PC-3 (cell line): ENCODE measurements around the gene FSD1L. TPM values are rescaled to one million over a fixed set of nuclear protein-coding genes. Genes with fewer than 3 reads are reported as not detected.

Experiments used
- ATAC-seq: fragments of 200-7000 bp; cut with Tn5 transposase; 2 replicates; pipeline ENCODE4 v1.9.1; 2020; ENCODE audit warnings: mild to moderate bottlenecking, moderate library complexity
- BruUV-seq: library from RNA; stranded (reverse); fragments of 400-500 nt; replicated peaks from 2 replicates; lab custom pipeline; 2021; lab: Mats Ljungman, UMichigan
- CTCF ChIA-PET: fragments of 300-600 bp; sonication (Branson Sonifier 250); formaldehyde crosslinking; loops from one replicate; lab custom pipeline; 2022; ENCODE audit warnings: antibody characterized with exemption; lab: Charles Lee
- POLR2A ChIA-PET: fragments of 300-600 bp; sonication (Branson Sonifier 250); formaldehyde crosslinking; loops from one replicate; lab custom pipeline; 2022; ENCODE audit warnings: antibody characterized with exemption; ENCODE audit not compliant: unreplicated experiment; lab: Charles Lee
- DNase-seq: peaks from one replicate; pipeline ENCODE4 v3.0.0-alpha.2; 2015
- H2AFZ ChIP-seq: fragments of 300-600 bp; sonication (generic); 2 replicates; pipeline ENCODE4 v1.6.0; 2016; ENCODE audit warnings: antibody characterized with exemption, low read length
- H3F3A ChIP-seq: fragments of 300-600 bp; sonication (generic); one replicate; pipeline ENCODE4 v1.6.0; 2017; ENCODE audit warnings: antibody characterized with exemption, low read length, control low read depth, mild to moderate bottlenecking; ENCODE audit not compliant: unreplicated experiment
- H3K27ac ChIP-seq: fragments of 300-600 bp; sonication (generic); 2 replicates; pipeline ENCODE4 v1.5.1; 2016; ENCODE audit warnings: mild to moderate bottlenecking, low read length
- H3K27me3 ChIP-seq: fragments of 300-600 bp; sonication (generic); 2 replicates; pipeline ENCODE4 v1.6.1; 2016; ENCODE audit warnings: low read length, mixed read lengths
- H3K36me3 ChIP-seq: fragments of 300-600 bp; sonication (generic); 2 replicates; pipeline ENCODE4 v1.6.1; 2016; ENCODE audit warnings: low read depth, mixed run types, low read length, mixed read lengths
- H3K4me1 ChIP-seq: fragments of 300-600 bp; sonication (generic); 2 replicates; pipeline ENCODE4 v1.5.1; 2016; ENCODE audit warnings: low read length; ENCODE audit not compliant: insufficient read depth
- H3K4me2 ChIP-seq: fragments of 300-600 bp; sonication (generic); 2 replicates; pipeline ENCODE4 v1.6.0; 2016; ENCODE audit warnings: low read length
- H3K4me3 ChIP-seq: fragments of 300-600 bp; sonication (generic); 2 replicates; pipeline ENCODE4 v1.5.1; 2016; ENCODE audit warnings: mild to moderate bottlenecking, low read length, mixed read lengths
- H3K79me2 ChIP-seq: fragments of 300-600 bp; sonication (generic); 2 replicates; pipeline ENCODE4 v1.6.1; 2017; ENCODE audit warnings: low read length, mixed read lengths
- H3K9ac ChIP-seq: fragments of 300-600 bp; sonication (generic); 2 replicates; pipeline ENCODE4 v1.6.0; 2016; ENCODE audit warnings: mild to moderate bottlenecking, low read length
- H3K9me2 ChIP-seq: fragments of 300-600 bp; sonication (generic); replicated peaks from 2 replicates; pipeline ENCODE4 v1.6.1; 2016; ENCODE audit warnings: mixed run types, low read length, mixed read lengths
- H3K9me3 ChIP-seq: fragments of 300-600 bp; sonication (generic); 2 replicates; pipeline ENCODE4 v1.6.1; 2016; ENCODE audit warnings: low read length, mixed read lengths
- H4K20me1 ChIP-seq: fragments of 300-600 bp; sonication (generic); 2 replicates; pipeline ENCODE4 v1.6.1; 2016; ENCODE audit warnings: low read length, mixed read lengths
- EZH2 ChIP-seq: fragments of 300-600 bp; sonication (generic); IDR thresholded peaks from one replicate; pipeline ENCODE4 v1.6.1; 2017; ENCODE audit warnings: antibody characterized with exemption, mild to moderate bottlenecking, low read length; ENCODE audit not compliant: unreplicated experiment
- EZH2phosphoT487 ChIP-seq: fragments of 300-600 bp; sonication (generic); IDR thresholded peaks from 2 replicates; pipeline ENCODE4 v1.6.1; 2018; ENCODE audit warnings: mild to moderate bottlenecking, antibody characterized with exemption, low read length, borderline replicate concordance
- intact Hi-C: fragments of 100-400 bp; cut with micrococcal nuclease; formaldehyde crosslinking; loops from 2 replicates; pipeline ENCODE4 v1.9.0; 2023
- total RNA-seq: library from RNA; depleted of rRNA; stranded (reverse); fragments of >200 nt; gene quantifications from 2 replicates; pipeline ENCODE4 v1.2.3, GENCODE V29; 2014
- TF ChIP-seq, protein P1 (sequence below): fragments of 300-600 bp; sonication (generic); conservative IDR thresholded peaks from 2 replicates; pipeline ENCODE4 v1.5.1; 2017; ENCODE audit warnings: antibody characterized with exemption, low read depth, mild to moderate bottlenecking, low read length

FSD1L gene
- total RNA-seq, 1 experiment from 2014 or later, result 1.7 TPM

DNA sequence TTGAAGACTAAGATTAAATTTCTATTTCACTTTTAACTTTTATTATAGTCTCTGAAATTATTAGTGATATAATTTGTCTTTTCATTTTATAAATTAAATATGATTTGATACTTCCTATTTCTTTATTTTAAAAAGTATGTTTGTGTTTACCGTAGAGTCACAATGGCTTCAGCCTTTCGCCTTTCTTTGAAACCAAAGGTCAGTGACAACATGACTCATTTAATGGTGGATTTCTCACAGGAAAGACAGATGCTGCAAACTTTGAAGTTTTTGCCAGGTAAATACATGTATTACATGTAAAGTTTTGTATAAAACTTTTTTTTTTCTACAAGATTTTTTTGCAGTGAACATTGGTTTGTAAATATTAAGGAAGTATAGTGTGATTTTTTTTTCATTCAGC is 36.4 kb downstream of the FSD1L start:
- no peak overlapping the region for H3K4me3 ChIP-seq
- H3K4me1 ChIP-seq, result no peaks in the 10 kb centered on the region
- intact Hi-C loops, result no loop called here
- no peaks in the 10 kb centered on the region for H3K79me2 ChIP-seq
- H3K4me2 ChIP-seq, result no peak overlapping the region
- BruUV-seq, result no TSS peak
- no peaks in the 10 kb centered on the region for H3K36me3 ChIP-seq
- TF ChIP-seq, protein P1, sequence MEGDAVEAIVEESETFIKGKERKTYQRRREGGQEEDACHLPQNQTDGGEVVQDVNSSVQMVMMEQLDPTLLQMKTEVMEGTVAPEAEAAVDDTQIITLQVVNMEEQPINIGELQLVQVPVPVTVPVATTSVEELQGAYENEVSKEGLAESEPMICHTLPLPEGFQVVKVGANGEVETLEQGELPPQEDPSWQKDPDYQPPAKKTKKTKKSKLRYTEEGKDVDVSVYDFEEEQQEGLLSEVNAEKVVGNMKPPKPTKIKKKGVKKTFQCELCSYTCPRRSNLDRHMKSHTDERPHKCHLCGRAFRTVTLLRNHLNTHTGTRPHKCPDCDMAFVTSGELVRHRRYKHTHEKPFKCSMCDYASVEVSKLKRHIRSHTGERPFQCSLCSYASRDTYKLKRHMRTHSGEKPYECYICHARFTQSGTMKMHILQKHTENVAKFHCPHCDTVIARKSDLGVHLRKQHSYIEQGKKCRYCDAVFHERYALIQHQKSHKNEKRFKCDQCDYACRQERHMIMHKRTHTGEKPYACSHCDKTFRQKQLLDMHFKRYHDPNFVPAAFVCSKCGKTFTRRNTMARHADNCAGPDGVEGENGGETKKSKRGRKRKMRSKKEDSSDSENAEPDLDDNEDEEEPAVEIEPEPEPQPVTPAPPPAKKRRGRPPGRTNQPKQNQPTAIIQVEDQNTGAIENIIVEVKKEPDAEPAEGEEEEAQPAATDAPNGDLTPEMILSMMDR, result no peak
- no peak for TF ChIP-seq EZH2
- H3K27ac ChIP-seq, result no peak overlapping the region
- DNase-seq (no peak), ATAC-seq (no peak)
- no peaks in the 10 kb centered on the region for H3K9me3 ChIP-seq
- H3F3A ChIP-seq, result no peaks in the 10 kb centered on the region
- H4K20me1 ChIP-seq, result no peaks in the 10 kb centered on the region
- H3K27me3 ChIP-seq, result no peaks in the 10 kb centered on the region
- ChIA-PET CTCF (no interaction called here), POLR2A (no interaction called here)
- H3K9ac ChIP-seq, result no peak overlapping the region
- H2AFZ ChIP-seq, result no peak overlapping the region
- no peaks in the 10 kb centered on the region for H3K9me2 ChIP-seq

DNA sequence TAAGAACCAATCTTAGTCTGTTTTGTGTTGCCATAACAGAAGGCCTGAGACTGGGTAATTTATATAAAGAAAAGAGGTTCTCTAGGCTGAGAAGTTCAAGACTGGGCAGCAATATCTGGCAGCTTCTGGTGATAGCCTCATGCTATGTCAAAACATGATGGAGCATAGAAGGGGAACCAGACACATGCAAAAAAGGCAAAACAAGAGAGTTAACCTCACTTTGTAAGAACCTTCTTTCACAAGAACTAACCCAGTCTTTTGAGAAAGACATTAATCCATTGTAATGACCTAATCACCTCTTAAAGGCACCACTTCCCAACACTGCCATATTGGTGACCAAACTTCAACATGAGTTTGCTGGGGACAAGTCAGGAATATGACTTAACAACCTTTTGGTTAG is 37.3 kb downstream of the FSD1L start:
- Histone ChIP-seq H3K36me3 (no peaks in the 10 kb centered on the region), H3K9me2 (no peaks in the 10 kb centered on the region), H3K4me3 (no peak overlapping the region), H3K27me3 (no peaks in the 10 kb centered on the region), H3K27ac (no peak overlapping the region), H3K9ac (no peak overlapping the region), H3K9me3 (no peaks in the 10 kb centered on the region), H3K4me2 (no peak overlapping the region), H3K4me1 (no peaks in the 10 kb centered on the region), H3F3A (no peaks in the 10 kb centered on the region), H2AFZ (no peak overlapping the region), H4K20me1 (no peaks in the 10 kb centered on the region), H3K79me2 (no peaks in the 10 kb centered on the region)
- intact Hi-C loops, result no loop called here
- ChIA-PET CTCF (no interaction called here), POLR2A (no interaction called here)
- BruUV-seq, result no TSS peak
- ATAC-seq (no peak), DNase-seq (no peak)
- no peak for TF ChIP-seq EZH2phosphoT487
- TF ChIP-seq EZH2, result no peak

DNA sequence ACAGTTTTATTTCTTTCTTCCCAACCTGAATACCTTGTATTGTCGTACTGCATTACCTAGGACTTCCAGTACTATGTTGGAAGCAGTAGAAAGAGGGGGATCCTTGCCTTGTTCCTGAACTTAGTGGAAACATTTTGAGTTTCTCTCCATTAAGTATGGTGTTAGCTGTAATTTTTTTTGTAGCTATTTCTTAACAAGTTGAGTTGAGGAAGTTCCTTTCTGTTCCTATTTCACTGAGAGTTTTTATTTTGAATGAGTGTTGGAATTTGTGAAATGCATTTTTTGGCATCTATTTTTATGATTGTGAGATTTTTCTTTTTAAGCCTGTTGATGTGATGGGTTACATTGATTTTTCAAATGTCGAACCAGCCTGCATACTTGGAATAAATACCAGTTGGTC is 49.0 kb downstream of the FSD1L start:
- H3K4me3 ChIP-seq, result no peak overlapping the region
- H3K27me3 ChIP-seq, result no peaks in the 10 kb centered on the region
- no peaks in the 10 kb centered on the region for H3K9me2 ChIP-seq
- ChIA-PET CTCF (no interaction called here), POLR2A (no interaction called here)
- H2AFZ ChIP-seq, result no peak overlapping the region
- TF ChIP-seq EZH2 (no peak), EZH2phosphoT487 (no peak)
- TF ChIP-seq, protein P1, result no peak
- H3F3A ChIP-seq, result no peaks in the 10 kb centered on the region
- no peaks in the 10 kb centered on the region for H3K36me3 ChIP-seq
- DNase-seq, result no peak
- intact Hi-C loops, result no loop called here
- H3K9me3 ChIP-seq, result no peaks in the 10 kb centered on the region
- no peak for ATAC-seq
- BruUV-seq, result no TSS peak
- H4K20me1 ChIP-seq, result no peaks in the 10 kb centered on the region
- H3K4me2 ChIP-seq, result no peak overlapping the region
- H3K9ac ChIP-seq, result no peak overlapping the region
- no peaks in the 10 kb centered on the region for H3K79me2 ChIP-seq
- H3K27ac ChIP-seq, result no peak overlapping the region
- H3K4me1 ChIP-seq, result no peaks in the 10 kb centered on the region
